ENCODE measurements around the gene H2BK1.

- no peak for TF ChIP-seq CTCF (IDR thresholded peaks at IDR 0.05)
- TF ChIP-seq POLR2A (IDR thresholded peaks at IDR 0.05): no peak
- TF ChIP-seq POLR2AphosphoS5 (IDR thresholded peaks at IDR 0.05): no peak
Observed at GRCh38 chr7:151197932-151198331, 12.4 kb downstream of the H2BK1 start.
